Renal cortical epithelial cell (primary cell): ENCODE results near the gene PITPNC1. TPM values are rescaled to one million over a fixed set of nuclear protein-coding genes. Genes with fewer than 3 reads are reported as not detected.
A peak's percentile ranks its signal among the peaks of the same experiment; 100 is the strongest.

Experiments
- DNase-seq: peaks from one replicate; pipeline ENCODE4 v3.0.0-alpha.2; 2011; ENCODE audit warnings: low read depth
- total RNA-seq: library from RNA; depleted of rRNA; stranded (reverse); fragments of >200 nt; gene quantifications from 2 replicates; pipeline ENCODE4 v1.2.3, GENCODE V29; 2014

PITPNC1 gene
- total RNA-seq, 1 donor from 2014 or later, result 7.3 TPM

GRCh38 chr17:67434061-67434525, 57.0 kb downstream of the PITPNC1 start:
- no peak for DNase-seq

DNA sequence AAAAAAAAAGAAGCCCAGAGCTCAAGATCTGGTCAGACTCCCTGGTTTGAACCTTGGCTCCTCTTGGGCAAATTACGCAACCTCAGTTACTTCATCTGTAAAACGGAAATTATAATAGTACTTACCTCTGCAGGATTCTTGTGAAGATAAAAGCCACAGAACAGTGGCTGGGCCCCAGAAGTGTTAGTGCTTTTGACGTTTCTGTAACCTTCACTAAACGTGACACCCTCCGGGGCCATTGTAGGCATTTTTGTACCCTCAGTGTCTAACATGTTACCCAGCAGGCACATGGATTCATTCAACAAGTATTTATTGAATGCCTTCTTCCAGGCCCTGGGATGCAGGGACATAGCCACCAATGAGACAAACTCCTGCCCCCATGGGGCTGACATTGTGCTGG, 58.0 kb downstream of the PITPNC1 start:
- DNase-seq, result peak; percentile 64

- no peak for DNase-seq
These were observed 58.7 kb downstream of the PITPNC1 start for GRCh38 chr17:67435786-67436185.

DNA sequence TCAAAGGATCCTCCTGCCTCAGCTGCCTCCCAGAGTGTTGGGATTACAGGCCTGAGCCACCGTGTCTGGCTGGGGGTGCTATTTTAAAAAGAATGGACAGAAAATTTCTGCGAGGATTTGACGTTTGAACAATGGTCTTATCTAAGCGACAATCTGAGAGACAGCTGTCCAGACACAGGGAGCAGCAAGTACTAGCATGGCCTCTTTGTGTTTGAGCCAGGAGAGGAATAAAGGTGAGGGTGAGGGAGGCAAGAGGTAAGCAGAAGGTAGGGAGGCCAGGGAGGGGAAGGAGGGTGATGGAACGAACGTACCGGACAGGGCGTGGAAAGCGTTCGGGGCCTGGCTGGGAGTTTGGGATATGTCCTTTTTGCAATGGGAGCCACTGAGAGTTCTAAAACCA, 59.2 kb downstream of the PITPNC1 start:
- no peak for DNase-seq

- DNase-seq, result no peak
These were observed 61.6 kb downstream of the PITPNC1 start for GRCh38 chr17:67438667-67439066.

DNA sequence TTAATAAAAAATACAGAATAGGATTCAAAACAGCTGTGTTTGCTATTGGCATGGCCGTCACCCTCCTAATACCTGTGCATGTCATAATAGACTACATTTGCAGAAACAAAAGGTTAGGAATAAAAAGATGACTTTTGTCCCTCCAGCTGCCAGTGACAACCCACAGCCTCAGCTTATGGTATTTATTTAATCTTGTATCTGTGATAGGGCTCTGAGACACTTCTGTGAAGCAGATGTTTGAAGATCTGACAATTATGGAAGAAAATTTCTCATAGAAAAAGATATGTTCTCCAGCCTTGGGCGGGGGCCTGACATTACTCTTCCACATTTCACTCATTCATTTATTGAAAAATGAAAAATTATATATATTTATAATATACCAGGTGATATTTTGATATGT, 62.2 kb downstream of the PITPNC1 start:
- DNase-seq, result no peak

- no peak for DNase-seq
These were observed 63.4 kb downstream of the PITPNC1 start for GRCh38 chr17:67440277-67441051.

DNA sequence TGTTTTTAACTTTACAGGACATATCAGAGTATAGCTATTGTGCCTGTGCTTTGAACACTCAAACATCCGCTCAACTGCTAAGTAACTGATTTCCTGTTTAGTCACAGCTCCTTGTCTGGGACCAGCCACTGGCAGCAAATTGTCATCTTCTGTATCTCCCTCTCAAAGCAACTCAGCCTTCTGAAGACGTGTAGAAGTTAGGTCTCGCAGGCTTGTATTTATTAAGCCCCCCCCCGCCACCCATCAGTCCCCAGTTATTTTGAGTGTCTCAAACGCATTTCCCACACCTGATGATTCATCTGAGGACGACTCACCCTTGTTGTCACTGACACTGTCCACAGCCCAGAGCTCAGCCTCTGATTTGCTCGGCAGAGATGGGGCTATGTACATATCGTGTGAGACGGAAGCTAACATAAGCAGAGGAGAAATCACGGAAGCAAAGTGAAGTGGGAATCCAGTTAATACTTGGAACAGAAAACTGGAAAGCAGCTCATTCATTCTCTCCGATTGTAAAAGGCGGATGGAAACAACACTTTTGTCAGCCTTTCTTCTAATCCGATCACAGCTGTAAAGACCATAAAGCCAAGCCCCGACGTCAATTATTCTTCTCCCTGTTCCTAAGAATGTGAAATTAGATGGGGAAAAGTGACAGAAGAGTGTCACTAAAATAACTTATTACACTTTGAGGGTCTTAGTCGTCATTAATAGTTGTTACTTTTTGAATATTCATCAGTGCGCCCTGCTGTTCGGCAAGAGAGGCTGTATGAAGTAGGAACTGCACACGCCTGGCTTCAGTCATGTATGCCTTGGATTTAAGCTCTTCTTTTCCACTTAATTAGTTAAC, 64.2 kb downstream of the PITPNC1 start:
- DNase-seq, result peak; percentile 52

DNA sequence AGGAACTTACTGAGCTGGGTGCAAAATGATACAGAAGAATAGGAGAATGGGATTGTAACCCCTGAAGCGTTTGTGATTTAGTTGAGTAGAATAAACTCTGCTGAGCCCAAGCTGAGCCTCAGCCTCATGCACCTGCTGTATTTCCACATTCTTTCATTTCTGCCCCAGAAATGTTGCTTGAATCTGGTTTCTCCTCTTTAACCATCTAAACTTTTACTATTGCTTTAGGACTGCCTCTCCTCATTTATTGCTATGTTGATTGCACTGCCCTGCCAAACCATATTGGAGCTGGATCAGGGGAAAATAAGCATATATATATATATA, 64.8 kb downstream of the PITPNC1 start:
- no peak for DNase-seq

DNA sequence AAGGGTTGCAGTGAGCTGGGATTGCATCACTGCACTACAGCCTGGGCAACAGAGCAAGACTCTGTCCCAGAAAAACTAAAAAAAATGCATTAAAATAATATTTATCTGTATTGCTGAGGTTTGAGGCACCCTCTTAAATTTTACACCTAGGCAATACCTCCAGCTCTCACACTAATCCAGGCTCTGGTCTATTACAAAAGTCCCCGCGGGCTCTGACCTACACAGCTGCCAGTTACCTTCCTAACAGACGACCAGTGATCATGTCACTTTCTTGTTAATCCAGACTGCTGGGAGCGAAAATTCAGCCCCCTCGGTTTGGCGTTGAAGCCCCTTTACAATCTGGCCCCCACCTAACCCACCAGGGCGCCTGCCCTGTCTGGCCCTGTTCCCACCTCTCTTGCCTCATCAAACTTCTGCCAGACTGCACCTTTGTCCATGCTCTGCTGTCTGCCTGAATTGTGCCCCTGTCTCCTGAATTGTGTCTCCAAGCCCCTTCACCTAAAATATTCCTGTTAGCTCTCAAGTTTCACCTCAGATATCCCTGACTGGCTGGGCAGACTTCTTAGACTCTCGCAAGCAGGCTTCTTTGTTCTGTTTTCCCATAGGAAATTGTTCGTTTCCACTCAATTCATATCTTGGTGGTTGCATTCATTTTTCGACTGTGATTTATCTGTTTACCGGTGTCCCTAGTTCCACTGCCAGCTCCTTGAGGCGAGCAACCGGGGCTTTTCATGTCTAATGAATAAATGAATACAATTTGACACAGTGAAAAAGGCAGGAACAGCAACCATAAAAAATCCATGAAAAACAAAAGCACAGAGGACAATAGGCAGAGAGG, 65.9 kb downstream of the PITPNC1 start:
- no peak for DNase-seq

- no peak for DNase-seq
These were observed 67.0 kb downstream of the PITPNC1 start for GRCh38 chr17:67443931-67444595.

GRCh38 chr17:67448449-67448848, 71.4 kb downstream of the PITPNC1 start:
- no peak for DNase-seq

DNA sequence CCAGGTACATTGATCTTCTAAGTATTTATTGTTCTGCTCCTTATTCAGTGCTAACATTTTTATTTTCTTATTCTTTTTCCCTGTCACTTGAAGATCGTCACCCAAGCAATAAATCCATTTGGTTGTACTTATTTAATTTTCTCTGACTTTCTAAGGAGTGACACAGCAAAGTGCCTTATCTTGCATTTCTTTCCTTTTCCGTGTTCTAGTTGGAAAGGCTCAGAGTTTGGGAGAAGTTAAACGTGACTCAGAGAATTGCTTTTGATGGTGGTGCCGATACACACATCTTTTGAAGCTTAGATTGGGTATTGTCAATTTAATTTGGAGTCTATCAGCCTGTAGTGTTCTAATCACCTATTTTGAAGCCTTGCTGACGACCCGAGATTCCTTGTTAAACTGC, 72.0 kb downstream of the PITPNC1 start:
- DNase-seq, result no peak

DNA sequence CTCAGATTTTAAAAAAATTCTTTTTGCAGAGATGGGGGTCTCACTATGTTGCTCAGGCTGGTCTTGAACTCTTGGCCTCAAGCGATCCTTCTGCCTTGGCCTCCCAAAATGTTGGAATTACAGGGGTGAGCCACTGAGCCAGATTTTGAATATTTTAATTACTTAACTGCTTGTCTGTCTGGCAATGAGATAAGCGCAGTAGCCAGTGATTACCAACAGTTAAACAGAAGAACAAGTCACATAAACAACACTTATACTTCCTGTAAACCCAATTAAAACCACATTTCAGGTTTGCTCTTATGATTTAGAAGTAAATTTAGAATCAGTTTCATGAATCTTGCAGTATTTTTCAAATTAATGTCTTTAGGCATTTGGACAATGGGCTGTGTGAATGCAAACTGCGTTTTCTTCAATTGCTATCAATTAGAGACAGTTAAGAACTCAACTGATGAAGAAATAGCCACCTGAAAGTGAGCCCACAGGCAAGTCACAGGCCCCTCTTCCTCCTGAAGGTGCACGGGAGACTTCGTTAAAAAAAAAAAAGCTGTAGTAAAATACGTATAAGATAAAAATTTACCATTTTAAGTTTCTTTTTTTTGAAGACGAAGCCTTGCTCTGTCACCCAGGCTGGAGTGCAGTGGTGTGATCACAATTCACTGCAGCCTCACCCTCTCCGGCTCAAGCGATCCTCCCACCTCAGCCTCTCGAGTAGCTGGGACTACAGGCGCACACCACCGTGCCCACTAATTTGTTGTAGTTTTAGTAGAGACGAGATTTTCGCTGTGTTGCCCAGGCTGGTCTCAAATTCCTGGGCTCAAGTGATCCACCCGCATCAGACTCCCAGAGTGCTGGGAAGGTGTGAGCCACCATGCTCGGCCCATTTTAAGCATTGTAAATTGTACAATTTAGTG, 73.0 kb downstream of the PITPNC1 start:
- DNase-seq, result no peak

- no peak for DNase-seq
These were observed 75.8 kb downstream of the PITPNC1 start for GRCh38 chr17:67452681-67453554.

GRCh38 chr17:67456103-67456502, 79.0 kb downstream of the PITPNC1 start:
- no peak for DNase-seq

GRCh38 chr17:67456889-67457288, 79.8 kb downstream of the PITPNC1 start:
- no peak for DNase-seq

DNA sequence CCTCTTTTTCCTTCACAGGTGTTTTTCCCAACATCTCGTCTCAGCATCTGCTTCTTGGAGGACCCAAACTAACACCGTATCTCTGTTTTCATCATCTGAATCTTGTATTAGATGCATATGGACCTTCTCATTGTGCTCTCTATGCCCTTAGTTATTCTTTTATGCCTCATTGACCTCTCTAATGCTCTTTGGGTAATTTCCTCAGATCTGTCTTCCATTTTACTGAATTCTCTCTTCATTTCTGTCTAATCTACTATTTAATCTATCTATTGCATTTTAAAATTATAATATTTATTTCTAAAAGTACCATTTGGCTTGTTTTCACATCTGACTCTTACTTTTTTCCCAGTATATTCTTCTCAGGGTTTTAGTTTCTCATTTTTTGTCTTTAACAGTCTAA, 81.1 kb downstream of the PITPNC1 start:
- no peak for DNase-seq

DNA sequence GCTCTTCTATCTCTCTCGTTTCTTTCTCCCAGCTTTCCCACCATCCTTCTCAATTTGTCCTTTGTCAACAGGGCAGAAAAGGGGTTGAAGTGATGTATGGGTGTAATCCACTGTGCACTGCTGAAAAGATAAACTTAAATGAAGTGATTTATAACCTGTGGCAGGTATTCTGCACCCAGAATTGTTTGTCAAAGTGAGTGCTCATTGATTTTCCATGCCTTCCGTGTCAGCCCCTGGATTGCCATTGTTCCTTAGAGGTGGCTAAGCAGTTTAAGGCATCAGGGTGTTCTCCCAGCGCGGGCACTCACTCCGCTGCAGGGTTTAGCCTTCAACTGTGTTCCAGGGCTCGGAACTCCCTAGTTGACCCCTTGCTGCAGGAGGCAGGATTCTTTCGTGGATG, 82.9 kb downstream of the PITPNC1 start:
- no peak for DNase-seq
